H1 (cell line): Measurements from ENCODE around the gene TTLL5.

ENCODE experiments used
- ASH2L ChIP-seq: fragments of 200-600, 300-600 bp; sonication (generic); IDR thresholded peaks from one replicate; pipeline ENCODE4 v1.7.1; 2017; ENCODE audit warnings: low read length
- CBX5 ChIP-seq: fragments of 300-800, 300-1000 bp; sonication (generic); IDR thresholded peaks from 2 replicates; pipeline ENCODE4 v1.7.1; 2016; ENCODE audit warnings: antibody characterized with exemption, low read length, low read depth
- EZH2 ChIP-seq: fragments of 200-600 bp; sonication (generic); IDR thresholded peaks from 2 replicates; pipeline ENCODE4 v1.7.1; 2012; ENCODE audit warnings: low read depth, mild to moderate bottlenecking, moderate library complexity, low read length, inconsistent platforms; ENCODE audit not compliant: severe bottlenecking
- HDAC2 ChIP-seq, 2 experiments: fragments of 300-600 bp in 1 of 2; sonication (generic) in 1 of 2; IDR thresholded peaks; 2 replicates each; pipeline ENCODE4 v1.6.1; 2011 to 2012; ENCODE audit warnings: low read depth in 2 of 2, low read length in 2 of 2, mild to moderate bottlenecking in 2 of 2, moderate library complexity in 2 of 2, borderline replicate concordance in 1 of 2, inconsistent platforms in 1 of 2
- KDM1A ChIP-seq: fragments of 200-600, 300-600 bp; sonication (generic); IDR thresholded peaks from 2 replicates; pipeline ENCODE4 v1.7.1; 2016; ENCODE audit warnings: mild to moderate bottlenecking, low read length, borderline replicate concordance
- PHF8 ChIP-seq: fragments of 200-600 bp; sonication (generic); conservative IDR thresholded peaks from 2 replicates; pipeline ENCODE4 v1.7.1; 2012; ENCODE audit warnings: low read depth, mild to moderate bottlenecking, inconsistent platforms, low read length, moderate library complexity
- POLR2A ChIP-seq, 2 experiments: IDR thresholded peaks; 1 replicate in 1 of 2; 2 replicates in 1 of 2; pipeline ENCODE4 v1.6.1; 2011; ENCODE audit warnings: low read depth in 2 of 2, low read length in 2 of 2, mild to moderate bottlenecking in 2 of 2; ENCODE audit errors: control extremely low read depth in 1 of 2
- SAP30 ChIP-seq: fragments of 300-600 bp; sonication (generic); IDR thresholded peaks from 2 replicates; pipeline ENCODE4 v1.7.1; 2012; ENCODE audit warnings: low read length, moderate library complexity, mild to moderate bottlenecking, inconsistent platforms; ENCODE audit not compliant: insufficient read depth, insufficient replicate concordance
- SP1 ChIP-seq: IDR thresholded peaks from 2 replicates; pipeline ENCODE4 v1.6.1; 2011; ENCODE audit warnings: low read depth, low read length
- SRF ChIP-seq: IDR thresholded peaks from 2 replicates; pipeline ENCODE4 v1.6.1; 2011; ENCODE audit warnings: mild to moderate bottlenecking, low read depth, low read length, moderate library complexity
- YY1 ChIP-seq: IDR thresholded peaks from 2 replicates; pipeline ENCODE4 v1.6.1; 2011; ENCODE audit warnings: low read depth, mild to moderate bottlenecking, low read length
- TF ChIP-seq, protein P1 (sequence below), 3 experiments: IDR thresholded peaks; 1 replicate in 2 of 3; 2 replicates in 1 of 3; pipeline versions ENCODE4 v1.5.1 to v1.6.1; 2011; ENCODE audit warnings: low read length in 3 of 3, mild to moderate bottlenecking in 3 of 3, inconsistent platforms in 2 of 3, low read depth in 1 of 3, moderate library complexity in 1 of 3; ENCODE audit not compliant: insufficient read depth in 1 of 3; ENCODE audit errors: control extremely low read depth in 1 of 3

DNA sequence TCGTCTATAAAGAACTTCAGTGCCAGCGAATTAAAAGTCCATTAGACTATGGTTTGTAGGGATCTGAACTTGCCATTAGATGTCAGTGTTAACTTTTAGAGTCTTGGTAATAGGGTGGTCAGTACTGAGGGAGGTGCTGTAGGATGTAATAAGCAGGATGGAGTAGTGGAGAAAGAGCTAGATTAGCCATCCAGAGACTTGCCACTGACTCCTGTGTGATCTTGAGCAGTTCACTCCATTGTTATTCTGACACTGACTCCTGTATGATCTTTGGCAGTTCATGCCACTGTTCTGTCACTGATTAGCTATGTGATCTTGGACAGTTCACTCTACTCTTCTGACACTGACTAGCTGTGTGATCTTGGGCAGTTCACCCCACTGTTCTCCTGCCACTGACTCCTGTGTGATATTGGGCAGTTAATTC lies 133.6 kb downstream of the TTLL5 start:
- TF ChIP-seq POLR2A (IDR thresholded peaks at IDR 0.05; ENCODE audit: control extremely low read depth in 1 of 2, low read depth in 2 of 2, low read length in 2 of 2) (no peak), CBX5 (no peak), HDAC2 (IDR thresholded peaks at IDR 0.05; ENCODE audit: borderline replicate concordance in 1 of 2, low read depth in 2 of 2, low read length in 2 of 2) (no peak), SAP30 (no peak), KDM1A (no peak), SRF (no peak), EZH2 (no peak), ASH2L (no peak), SP1 (no peak), YY1 (no peak), PHF8 (no peak)
- TF ChIP-seq, protein P1, sequence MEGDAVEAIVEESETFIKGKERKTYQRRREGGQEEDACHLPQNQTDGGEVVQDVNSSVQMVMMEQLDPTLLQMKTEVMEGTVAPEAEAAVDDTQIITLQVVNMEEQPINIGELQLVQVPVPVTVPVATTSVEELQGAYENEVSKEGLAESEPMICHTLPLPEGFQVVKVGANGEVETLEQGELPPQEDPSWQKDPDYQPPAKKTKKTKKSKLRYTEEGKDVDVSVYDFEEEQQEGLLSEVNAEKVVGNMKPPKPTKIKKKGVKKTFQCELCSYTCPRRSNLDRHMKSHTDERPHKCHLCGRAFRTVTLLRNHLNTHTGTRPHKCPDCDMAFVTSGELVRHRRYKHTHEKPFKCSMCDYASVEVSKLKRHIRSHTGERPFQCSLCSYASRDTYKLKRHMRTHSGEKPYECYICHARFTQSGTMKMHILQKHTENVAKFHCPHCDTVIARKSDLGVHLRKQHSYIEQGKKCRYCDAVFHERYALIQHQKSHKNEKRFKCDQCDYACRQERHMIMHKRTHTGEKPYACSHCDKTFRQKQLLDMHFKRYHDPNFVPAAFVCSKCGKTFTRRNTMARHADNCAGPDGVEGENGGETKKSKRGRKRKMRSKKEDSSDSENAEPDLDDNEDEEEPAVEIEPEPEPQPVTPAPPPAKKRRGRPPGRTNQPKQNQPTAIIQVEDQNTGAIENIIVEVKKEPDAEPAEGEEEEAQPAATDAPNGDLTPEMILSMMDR (IDR thresholded peaks at IDR 0.05; ENCODE audit: control extremely low read depth in 1 of 3, insufficient read depth in 1 of 3, low read depth in 1 of 3, low read length in 3 of 3): peak in 2 of 3 experiments; percentile 43 to 52; a peak in 2 of 4 replicates
